ENCODE results near the gene C1orf226.

DNA sequence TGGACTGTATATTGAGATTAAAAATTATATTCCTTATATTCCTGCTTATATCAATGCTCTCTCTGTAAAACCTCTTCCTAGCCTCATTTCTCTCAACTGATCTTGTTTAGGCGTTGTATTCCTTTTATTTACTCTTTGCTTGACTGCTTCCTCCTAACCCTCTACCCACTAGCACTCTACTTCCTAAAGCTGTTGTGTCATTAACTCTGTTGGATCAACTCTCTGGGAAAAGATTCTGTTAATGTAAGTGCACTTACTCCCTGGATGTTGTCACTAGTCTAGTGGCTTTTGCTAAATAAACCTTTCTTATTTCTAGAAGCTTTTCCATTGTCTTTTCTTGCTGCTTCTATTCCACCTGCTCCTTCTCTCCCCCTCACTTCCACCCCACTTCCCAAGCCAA is 11.4 kb upstream of the C1orf226 start:
- TF ChIP-seq, protein P1, sequence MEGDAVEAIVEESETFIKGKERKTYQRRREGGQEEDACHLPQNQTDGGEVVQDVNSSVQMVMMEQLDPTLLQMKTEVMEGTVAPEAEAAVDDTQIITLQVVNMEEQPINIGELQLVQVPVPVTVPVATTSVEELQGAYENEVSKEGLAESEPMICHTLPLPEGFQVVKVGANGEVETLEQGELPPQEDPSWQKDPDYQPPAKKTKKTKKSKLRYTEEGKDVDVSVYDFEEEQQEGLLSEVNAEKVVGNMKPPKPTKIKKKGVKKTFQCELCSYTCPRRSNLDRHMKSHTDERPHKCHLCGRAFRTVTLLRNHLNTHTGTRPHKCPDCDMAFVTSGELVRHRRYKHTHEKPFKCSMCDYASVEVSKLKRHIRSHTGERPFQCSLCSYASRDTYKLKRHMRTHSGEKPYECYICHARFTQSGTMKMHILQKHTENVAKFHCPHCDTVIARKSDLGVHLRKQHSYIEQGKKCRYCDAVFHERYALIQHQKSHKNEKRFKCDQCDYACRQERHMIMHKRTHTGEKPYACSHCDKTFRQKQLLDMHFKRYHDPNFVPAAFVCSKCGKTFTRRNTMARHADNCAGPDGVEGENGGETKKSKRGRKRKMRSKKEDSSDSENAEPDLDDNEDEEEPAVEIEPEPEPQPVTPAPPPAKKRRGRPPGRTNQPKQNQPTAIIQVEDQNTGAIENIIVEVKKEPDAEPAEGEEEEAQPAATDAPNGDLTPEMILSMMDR (conservative IDR thresholded peaks at IDR 0.05) = no peak
- TF ChIP-seq ZFX (IDR thresholded peaks at IDR 0.05) = no peak

Measured in C4-2B (cell line).